GM10847 (cell line): ENCODE measurements around the gene VAT1L.

Source experiments
- POLR2A ChIP-seq: IDR thresholded peaks from 2 replicates; pipeline ENCODE4 v1.6.1; 2011; ENCODE audit not compliant: insufficient read length; ENCODE audit errors: extremely low read depth

The VAT1L gene

GRCh38 chr16:77991701-77992100 is 203.3 kb downstream of the VAT1L start:
- no peak for TF ChIP-seq POLR2A

GRCh38 chr16:77993111-77993985 is 205.0 kb downstream of the VAT1L start:
- TF ChIP-seq POLR2A = no peak

DNA sequence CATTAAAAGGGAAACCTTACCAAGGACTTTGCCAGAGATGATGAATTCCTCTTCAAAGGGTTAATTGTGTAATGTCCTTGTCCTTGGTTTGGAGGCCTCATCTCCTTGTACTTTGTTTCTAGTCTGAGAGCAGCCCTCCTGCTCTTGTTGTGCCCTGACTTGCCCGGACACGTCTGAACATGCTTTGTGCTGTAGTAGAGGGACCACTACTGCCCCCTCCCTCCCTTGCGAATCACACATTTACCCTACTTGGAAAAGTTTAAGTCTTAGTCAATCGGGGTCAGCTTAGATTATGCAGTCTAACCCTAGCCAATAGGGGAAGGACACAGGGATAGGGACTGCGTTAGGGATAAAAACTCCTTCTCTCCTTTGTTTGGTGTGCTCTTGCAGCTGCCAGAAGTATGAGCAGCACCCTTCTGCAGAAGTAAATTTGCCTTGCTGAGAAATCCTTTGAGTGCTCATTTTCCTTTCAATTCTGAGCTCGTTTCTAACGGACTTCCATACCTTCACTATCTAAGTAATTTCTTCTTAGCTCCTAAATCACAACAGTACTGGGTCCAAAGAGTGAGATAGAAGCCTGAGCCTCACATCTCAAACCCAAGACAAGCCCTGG is 207.6 kb downstream of the VAT1L start:
- TF ChIP-seq POLR2A = no peak

DNA sequence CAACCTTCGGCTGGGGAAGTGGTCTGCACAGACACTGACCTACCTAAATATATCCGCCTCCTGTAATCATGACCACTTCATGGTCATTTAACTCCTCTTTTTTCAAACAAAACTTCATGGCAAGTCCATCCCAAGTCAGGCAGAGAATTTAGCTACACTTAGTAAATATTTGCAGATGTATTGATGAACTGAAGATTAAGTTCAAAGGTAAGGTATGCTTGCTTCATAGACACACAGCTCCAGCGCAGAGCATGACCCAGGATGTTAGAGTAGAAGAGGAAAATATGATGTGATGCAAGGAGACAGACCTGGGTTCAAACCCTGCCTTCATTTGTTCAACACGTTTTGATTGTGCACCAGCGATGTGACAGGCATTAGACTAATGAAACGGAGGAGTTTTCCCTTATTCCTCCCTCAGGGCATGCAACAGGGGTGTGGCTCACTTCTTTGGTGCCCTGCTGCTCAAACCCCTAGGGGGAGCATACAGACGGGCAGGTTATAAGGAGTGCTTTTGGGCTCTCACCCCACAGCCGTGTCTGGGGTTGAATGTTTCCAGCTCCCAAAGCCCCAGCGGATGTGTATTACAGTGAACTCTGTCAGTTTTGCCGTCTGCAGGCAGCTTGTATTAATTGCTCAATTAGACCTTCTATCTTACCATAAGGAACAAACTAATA is 210.1 kb downstream of the VAT1L start:
- TF ChIP-seq POLR2A = no peak

DNA sequence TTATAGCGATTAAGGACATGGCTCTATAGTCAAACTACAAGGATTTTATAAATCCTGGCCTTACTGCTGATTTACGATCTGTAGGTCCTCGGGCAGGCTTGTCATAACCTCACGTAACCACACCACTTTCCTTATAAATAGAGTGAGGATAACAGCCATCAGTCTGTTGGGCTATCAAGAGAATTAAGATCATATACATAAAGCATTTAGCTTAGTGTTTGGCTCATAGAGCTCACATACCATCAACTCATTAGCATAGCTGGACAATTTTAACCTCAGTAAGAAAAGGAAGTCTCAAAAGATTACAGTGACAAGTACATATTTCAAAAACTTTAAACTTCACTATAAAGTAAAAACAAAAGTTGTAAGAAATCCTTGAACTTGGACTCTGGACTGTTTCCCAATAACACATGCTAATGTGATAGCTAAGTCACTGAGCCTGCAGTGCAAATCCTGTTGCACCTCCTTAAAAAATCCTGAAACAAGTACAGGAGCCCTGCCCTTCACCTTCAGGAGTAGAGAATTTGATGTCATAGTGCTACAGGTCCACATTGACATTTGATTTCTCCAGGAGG is 213.2 kb downstream of the VAT1L start:
- no peak for TF ChIP-seq POLR2A

GRCh38 chr16:78002915-78003538 is 214.7 kb downstream of the VAT1L start:
- TF ChIP-seq POLR2A = no peak

DNA sequence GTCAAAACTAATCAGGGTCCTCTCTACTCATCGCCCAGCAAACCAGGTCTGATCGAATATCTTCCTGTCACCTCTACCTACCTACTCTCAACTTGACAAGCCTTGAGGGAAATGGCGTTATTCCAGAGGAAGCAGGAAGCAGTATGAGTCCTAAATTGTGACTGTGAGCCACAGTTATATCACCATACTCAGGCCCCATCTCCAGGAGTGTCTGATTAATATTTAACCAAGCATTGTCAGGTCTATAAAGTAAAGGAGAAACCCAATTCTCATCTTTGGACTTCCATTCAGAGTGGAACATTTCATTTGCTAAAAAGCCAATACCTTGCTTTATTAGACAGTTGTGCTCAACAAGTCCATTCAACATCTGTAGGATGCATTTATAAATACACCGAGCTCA is 216.2 kb downstream of the VAT1L start:
- no peak for TF ChIP-seq POLR2A

DNA sequence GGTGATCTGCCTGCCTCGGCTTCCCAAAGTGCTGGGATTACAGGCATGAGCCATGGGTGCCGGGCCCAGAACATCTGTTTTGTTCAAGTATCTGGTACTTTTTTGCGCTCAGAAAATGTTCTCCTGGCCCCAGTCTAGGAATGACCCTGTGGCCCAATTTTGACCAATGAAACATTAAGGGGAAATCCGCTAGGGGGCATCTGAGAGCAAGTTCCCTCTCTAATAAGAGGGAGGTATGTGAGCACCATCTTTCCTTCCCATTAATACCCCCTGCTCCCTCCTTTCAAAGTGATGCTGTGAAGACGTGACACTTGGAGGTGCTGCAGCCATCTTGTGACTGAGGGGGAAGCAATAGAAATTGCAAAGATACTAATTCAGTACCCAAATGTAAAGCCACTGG is 217.5 kb downstream of the VAT1L start:
- no peak for TF ChIP-seq POLR2A

DNA sequence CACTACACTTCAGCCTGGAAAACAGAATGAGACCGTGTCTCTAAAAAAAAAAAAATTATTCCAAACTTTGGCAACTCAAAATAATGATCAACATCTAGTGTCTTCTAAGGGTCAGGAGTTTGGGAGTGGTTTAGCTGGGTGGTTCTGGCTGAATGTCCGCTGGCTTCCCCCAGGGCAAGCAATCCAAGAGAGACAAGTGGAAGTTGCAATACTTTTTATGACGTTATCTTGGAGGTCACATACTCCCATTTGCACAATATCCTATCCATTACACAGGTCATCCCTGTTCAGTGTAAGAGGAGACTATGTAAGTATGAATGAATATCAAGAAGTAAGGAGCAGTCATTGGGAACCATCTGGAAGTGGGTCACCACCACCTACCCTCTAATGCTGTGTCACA is 218.8 kb downstream of the VAT1L start:
- TF ChIP-seq POLR2A = no peak

DNA sequence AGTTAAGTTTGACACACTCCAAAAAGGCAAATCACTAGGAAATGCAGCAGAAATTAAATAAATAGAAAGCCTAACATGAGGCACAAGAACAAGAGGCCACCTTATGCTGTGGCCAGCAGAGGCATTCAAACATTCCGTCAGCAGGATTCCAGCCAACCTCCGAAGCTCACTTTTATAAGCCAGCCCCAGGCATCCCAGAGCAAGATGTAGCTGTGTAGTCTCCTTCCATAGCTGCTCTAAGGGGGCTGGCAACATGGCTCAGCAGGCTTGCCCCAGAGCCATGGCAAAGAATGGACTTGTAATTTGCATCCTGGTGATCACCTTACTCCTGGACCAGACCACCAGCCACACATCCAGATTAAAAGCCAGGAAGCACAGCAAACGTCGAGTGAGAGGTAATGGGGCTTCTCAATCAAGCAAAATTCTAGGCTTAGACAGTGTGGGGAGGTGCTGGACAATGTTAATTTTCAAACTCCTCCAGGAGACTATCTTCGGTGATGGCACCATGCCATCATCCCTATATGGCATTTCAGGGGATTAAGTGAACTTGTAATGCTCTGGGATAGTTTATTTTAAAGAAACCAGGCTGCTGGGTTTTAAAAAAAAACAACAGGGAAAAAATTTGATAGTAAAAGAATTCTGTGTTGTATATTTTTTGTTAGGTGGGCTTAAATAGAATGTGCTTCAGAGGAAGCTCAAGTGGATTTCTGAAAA is 234.1 kb downstream of the VAT1L start, which contains the start of gene CLEC3A:
CLEC3A (plus strand) TSS at position 202 of the 714 bp plus-strand sequence; CDS start at position 281, 79 bp downstream.
- no peak for TF ChIP-seq POLR2A

GRCh38 chr16:78024159-78024558 is 235.8 kb downstream of the VAT1L start:
- no peak for TF ChIP-seq POLR2A

- no peak for TF ChIP-seq POLR2A
Measured at GRCh38 chr16:78025631-78026030, 237.3 kb downstream of the VAT1L start.

- no peak for TF ChIP-seq POLR2A
Measured at GRCh38 chr16:78028018-78028417, 239.7 kb downstream of the VAT1L start.
